Stimulated activated CD8-positive, alpha-beta memory T cell treated with anti-CD3 and anti-CD28 coated beads, Interleukin-15, amount 100 ng/mL, for 24 hours (primary cell): Measurements from ENCODE around the gene SOX13.

ENCODE experiments used
- DNase-seq: peaks from one replicate; pipeline ENCODE4 v3.0.0-alpha.2; 2020; ENCODE audit warnings: low read depth

The SOX13 gene

GRCh38 chr1:204065174-204065985 is 7.5 kb upstream of the SOX13 start:
- no peak for DNase-seq

GRCh38 chr1:204065986-204066300 is 7.0 kb upstream of the SOX13 start:
- no peak for DNase-seq

- no peak for DNase-seq
These were observed 5.0 kb upstream of the SOX13 start for GRCh38 chr1:204067935-204068334.

GRCh38 chr1:204069887-204070286 is 3.0 kb upstream of the SOX13 start:
- DNase-seq = no peak

GRCh38 chr1:204070895-204071294 is 2.0 kb upstream of the SOX13 start:
- no peak for DNase-seq

- no peak for DNase-seq
These were observed 940 bp downstream of the SOX13 start for GRCh38 chr1:204073837-204074273.

- no peak for DNase-seq
These were observed 1.6 kb downstream of the SOX13 start for GRCh38 chr1:204074274-204075138.

GRCh38 chr1:204075139-204075521 is 2.2 kb downstream of the SOX13 start:
- no peak for DNase-seq

GRCh38 chr1:204075890-204076846 is 3.3 kb downstream of the SOX13 start:
- no peak for DNase-seq

- no peak for DNase-seq
These were observed 4.0 kb downstream of the SOX13 start for GRCh38 chr1:204076891-204077290.

- DNase-seq = no peak
These were observed 5.2 kb downstream of the SOX13 start for GRCh38 chr1:204077979-204078696.

GRCh38 chr1:204079608-204079999 is 6.7 kb downstream of the SOX13 start:
- no peak for DNase-seq

GRCh38 chr1:204080163-204080903 is 7.4 kb downstream of the SOX13 start:
- DNase-seq = no peak

- no peak for DNase-seq
These were observed 8.4 kb downstream of the SOX13 start for GRCh38 chr1:204081164-204081790.

- DNase-seq = no peak
These were observed 9.0 kb downstream of the SOX13 start for GRCh38 chr1:204081791-204082513.

GRCh38 chr1:204083491-204083890 is 10.6 kb downstream of the SOX13 start:
- no peak for DNase-seq

- no peak for DNase-seq
These were observed 11.4 kb downstream of the SOX13 start for GRCh38 chr1:204084247-204084772.

GRCh38 chr1:204085876-204086275 is 13.0 kb downstream of the SOX13 start:
- DNase-seq = no peak

- DNase-seq = no peak
These were observed 14.4 kb downstream of the SOX13 start for GRCh38 chr1:204087181-204087892.
